Measurements from ENCODE around the gene BTG2.
A peak's percentile ranks its signal among the peaks of the same experiment; 100 is the strongest.

BTG2 gene

GRCh38 chr1:203321273-203322052 lies 16.1 kb downstream of the BTG2 start:
- H3K36me3 ChIP-seq (ENCODE audit: insufficient read depth, low read length) = no peaks in the 10 kb centered on the region
- no peaks in the 10 kb centered on the region for H3K27me3 ChIP-seq (ENCODE audit: insufficient read depth, low read length)
- no peak overlapping the region for H2AFZ ChIP-seq (ENCODE audit: low read depth, low read length)
- H3K9me3 ChIP-seq (ENCODE audit: low read length) = no peaks in the 10 kb centered on the region
- H3K4me1 ChIP-seq (ENCODE audit: insufficient read depth, low read length) = peaks cover 35% of the 10 kb centered on the region
- no peak overlapping the region for H3K4me3 ChIP-seq (ENCODE audit: low read length)

GRCh38 chr1:203322500-203323179 lies 17.3 kb downstream of the BTG2 start:
- Histone ChIP-seq H2AFZ (ENCODE audit: low read depth, low read length) (no peak overlapping the region), H3K4me1 (ENCODE audit: insufficient read depth, low read length) (peaks cover 43% of the 10 kb centered on the region), H3K36me3 (ENCODE audit: insufficient read depth, low read length) (no peaks in the 10 kb centered on the region), H3K9me3 (ENCODE audit: low read length) (no peaks in the 10 kb centered on the region), H3K27me3 (ENCODE audit: insufficient read depth, low read length) (no peaks in the 10 kb centered on the region), H3K4me3 (ENCODE audit: low read length) (no peak overlapping the region)

- Histone ChIP-seq H3K4me3 (ENCODE audit: low read length) (no peak overlapping the region), H3K9me3 (ENCODE audit: low read length) (no peaks in the 10 kb centered on the region), H3K36me3 (ENCODE audit: insufficient read depth, low read length) (no peaks in the 10 kb centered on the region), H3K4me1 (ENCODE audit: insufficient read depth, low read length) (peaks cover 52% of the 10 kb centered on the region), H3K27me3 (ENCODE audit: insufficient read depth, low read length) (no peaks in the 10 kb centered on the region), H2AFZ (ENCODE audit: low read depth, low read length) (no peak overlapping the region)
Observed at GRCh38 chr1:203323587-203323986, 18.3 kb downstream of the BTG2 start.

- H3K4me3 ChIP-seq (ENCODE audit: low read length) = no peak overlapping the region
- peak overlapping the region; percentile 58 for H2AFZ ChIP-seq (ENCODE audit: low read depth, low read length)
- H3K27me3 ChIP-seq (ENCODE audit: insufficient read depth, low read length) = no peaks in the 10 kb centered on the region
- no peaks in the 10 kb centered on the region for H3K36me3 ChIP-seq (ENCODE audit: insufficient read depth, low read length)
- H3K9me3 ChIP-seq (ENCODE audit: low read length) = no peaks in the 10 kb centered on the region
- peaks cover 57% of the 10 kb centered on the region for H3K4me1 ChIP-seq (ENCODE audit: insufficient read depth, low read length)
Observed at GRCh38 chr1:203324105-203325025, 19.0 kb downstream of the BTG2 start.

- Histone ChIP-seq H3K4me3 (ENCODE audit: low read length) (peak overlapping the region; percentile 17), H3K4me1 (ENCODE audit: insufficient read depth, low read length) (peaks cover 57% of the 10 kb centered on the region), H3K9me3 (ENCODE audit: low read length) (no peaks in the 10 kb centered on the region), H2AFZ (ENCODE audit: low read depth, low read length) (peak overlapping the region; percentile 58), H3K27me3 (ENCODE audit: insufficient read depth, low read length) (no peaks in the 10 kb centered on the region), H3K36me3 (ENCODE audit: insufficient read depth, low read length) (no peaks in the 10 kb centered on the region)
Observed at GRCh38 chr1:203325026-203325417, 19.7 kb downstream of the BTG2 start.

GRCh38 chr1:203325418-203326091 lies 20.2 kb downstream of the BTG2 start:
- peak overlapping the region; percentile 17 for H3K4me3 ChIP-seq (ENCODE audit: low read length)
- H3K4me1 ChIP-seq (ENCODE audit: insufficient read depth, low read length) = peaks cover 57% of the 10 kb centered on the region
- no peaks in the 10 kb centered on the region for H3K27me3 ChIP-seq (ENCODE audit: insufficient read depth, low read length)
- H3K9me3 ChIP-seq (ENCODE audit: low read length) = no peaks in the 10 kb centered on the region
- H2AFZ ChIP-seq (ENCODE audit: low read depth, low read length) = peak overlapping the region; percentile 58
- no peaks in the 10 kb centered on the region for H3K36me3 ChIP-seq (ENCODE audit: insufficient read depth, low read length)

- Histone ChIP-seq H3K36me3 (ENCODE audit: insufficient read depth, low read length) (no peaks in the 10 kb centered on the region), H2AFZ (ENCODE audit: low read depth, low read length) (peak overlapping the region; percentile 75), H3K4me3 (ENCODE audit: low read length) (peak overlapping the region; percentile 42), H3K9me3 (ENCODE audit: low read length) (no peaks in the 10 kb centered on the region), H3K4me1 (ENCODE audit: insufficient read depth, low read length) (peaks cover 54% of the 10 kb centered on the region), H3K27me3 (ENCODE audit: insufficient read depth, low read length) (no peaks in the 10 kb centered on the region)
Observed at GRCh38 chr1:203326830-203327683, 21.7 kb downstream of the BTG2 start.

- peak overlapping the region; percentile 40 for H3K4me3 ChIP-seq (ENCODE audit: low read length)
- H2AFZ ChIP-seq (ENCODE audit: low read depth, low read length) = peak overlapping the region; percentile 75
- H3K4me1 ChIP-seq (ENCODE audit: insufficient read depth, low read length) = peaks cover 54% of the 10 kb centered on the region
- H3K9me3 ChIP-seq (ENCODE audit: low read length) = no peaks in the 10 kb centered on the region
- no peaks in the 10 kb centered on the region for H3K36me3 ChIP-seq (ENCODE audit: insufficient read depth, low read length)
- H3K27me3 ChIP-seq (ENCODE audit: insufficient read depth, low read length) = no peaks in the 10 kb centered on the region
Observed at GRCh38 chr1:203327684-203328457, 22.6 kb downstream of the BTG2 start.

- Histone ChIP-seq H3K9me3 (ENCODE audit: low read length) (no peaks in the 10 kb centered on the region), H3K36me3 (ENCODE audit: insufficient read depth, low read length) (no peaks in the 10 kb centered on the region), H3K4me1 (ENCODE audit: insufficient read depth, low read length) (peaks cover 49% of the 10 kb centered on the region), H2AFZ (ENCODE audit: low read depth, low read length) (no peak overlapping the region), H3K4me3 (ENCODE audit: low read length) (no peak overlapping the region), H3K27me3 (ENCODE audit: insufficient read depth, low read length) (no peaks in the 10 kb centered on the region)
Observed at GRCh38 chr1:203328714-203329122, 23.4 kb downstream of the BTG2 start.

GRCh38 chr1:203331224-203331623 lies 25.9 kb downstream of the BTG2 start:
- Histone ChIP-seq H3K4me3 (ENCODE audit: low read length) (no peak overlapping the region), H3K9me3 (ENCODE audit: low read length) (no peaks in the 10 kb centered on the region), H3K4me1 (ENCODE audit: insufficient read depth, low read length) (peaks cover 24% of the 10 kb centered on the region), H3K36me3 (ENCODE audit: insufficient read depth, low read length) (no peaks in the 10 kb centered on the region), H3K27me3 (ENCODE audit: insufficient read depth, low read length) (peaks cover 6% of the 10 kb centered on the region), H2AFZ (ENCODE audit: low read depth, low read length) (no peak overlapping the region)

- Histone ChIP-seq H3K36me3 (ENCODE audit: insufficient read depth, low read length) (no peaks in the 10 kb centered on the region), H3K27me3 (ENCODE audit: insufficient read depth, low read length) (peaks cover 10% of the 10 kb centered on the region), H2AFZ (ENCODE audit: low read depth, low read length) (no peak overlapping the region), H3K4me3 (ENCODE audit: low read length) (no peak overlapping the region), H3K4me1 (ENCODE audit: insufficient read depth, low read length) (peaks cover 16% of the 10 kb centered on the region), H3K9me3 (ENCODE audit: low read length) (no peaks in the 10 kb centered on the region)
Observed at GRCh38 chr1:203335503-203335902, 30.2 kb downstream of the BTG2 start.

Measured in neuron (in vitro differentiated cells).